Cerebellar cortex (tissue), 1 donor: ENCODE results near the gene EPN1.

Source experiments
- DNase-seq: peaks from one replicate; pipeline ENCODE4 v3.0.0-alpha.2; 2015; ENCODE audit warnings: low spot score

Gene EPN1

DNA sequence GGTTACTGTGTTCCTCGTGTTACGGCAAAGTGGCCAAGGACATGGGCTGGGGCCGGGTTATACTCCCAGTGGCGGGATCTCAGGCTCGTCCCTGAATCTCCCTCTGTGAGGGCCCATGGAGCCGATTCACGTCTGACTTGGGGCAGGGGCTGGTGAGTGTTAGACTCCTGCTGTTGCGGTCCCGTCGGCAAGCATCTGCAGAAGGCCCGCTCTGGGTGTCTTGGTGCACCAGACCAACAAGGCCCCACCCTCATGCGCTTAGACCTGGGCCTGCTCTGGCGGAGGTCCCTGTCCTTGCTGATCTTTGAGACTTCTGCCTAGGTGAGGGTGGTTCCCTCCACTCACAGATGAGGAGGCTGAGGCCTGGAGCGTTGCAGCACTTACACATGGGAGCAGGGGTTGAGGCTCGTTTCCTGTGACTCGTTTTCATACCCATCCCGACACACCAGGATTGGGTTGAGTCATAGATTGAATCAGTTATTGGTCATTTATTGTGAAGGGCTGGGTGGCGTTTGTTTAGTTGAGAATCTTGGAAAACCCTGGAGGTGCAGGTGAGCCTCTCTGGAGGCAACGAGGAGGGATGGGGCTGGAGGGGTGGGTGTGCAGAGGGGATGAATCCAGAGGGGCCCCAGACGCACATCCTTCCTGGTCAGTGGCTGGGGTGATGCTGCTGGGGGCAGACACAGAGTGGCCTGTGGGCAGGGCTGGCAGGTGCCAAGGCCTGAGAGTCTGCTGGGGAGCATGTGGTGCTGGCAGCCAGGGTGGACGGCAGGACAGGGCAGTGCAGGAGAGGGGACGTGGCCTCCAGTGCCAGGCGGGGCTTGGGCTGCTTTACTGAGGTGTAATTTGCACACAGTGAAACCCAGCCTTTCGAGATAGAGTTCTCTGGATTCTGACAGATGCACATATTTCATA is 4.6 kb downstream of the EPN1 start:
- no peak for DNase-seq

DNA sequence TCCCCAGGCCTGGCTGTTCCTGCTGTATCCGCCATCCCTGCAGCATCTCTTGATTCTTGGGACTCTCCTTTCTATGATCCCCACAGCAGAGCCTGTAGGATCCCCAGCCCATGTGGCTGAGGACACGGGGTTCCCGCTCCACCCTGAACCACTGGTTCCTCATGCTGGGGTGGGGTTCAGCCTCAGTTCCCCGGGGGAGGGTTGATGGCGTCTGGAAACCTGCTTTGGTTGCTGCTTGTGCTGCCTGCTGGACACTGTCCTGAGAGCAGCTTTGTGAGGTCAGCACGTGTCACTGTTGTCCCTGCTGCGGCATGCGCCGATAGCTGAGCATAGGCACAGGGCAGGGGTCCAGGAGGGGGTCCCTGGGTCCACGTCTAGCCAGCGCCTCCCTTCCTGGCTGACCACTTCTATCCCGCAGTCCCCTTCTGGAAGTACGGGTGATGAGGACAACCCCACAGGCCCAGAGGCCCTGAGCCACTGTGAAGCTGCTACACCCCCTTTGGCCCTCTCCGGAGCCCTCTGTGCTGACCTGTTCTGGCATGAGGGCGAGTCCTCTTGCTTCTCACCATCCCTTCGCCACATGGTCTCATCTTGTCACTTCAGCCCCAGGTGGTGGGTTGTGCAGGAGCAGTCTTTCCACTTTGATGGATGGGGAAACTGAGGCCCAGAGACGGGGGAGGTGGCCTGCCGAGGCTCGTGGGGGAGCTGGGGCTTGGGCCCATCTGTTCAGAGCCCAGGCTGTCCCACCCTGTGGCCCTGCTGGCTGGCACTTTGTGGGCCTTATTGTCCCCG is 5.5 kb downstream of the EPN1 start:
- DNase-seq, result no peak

DNA sequence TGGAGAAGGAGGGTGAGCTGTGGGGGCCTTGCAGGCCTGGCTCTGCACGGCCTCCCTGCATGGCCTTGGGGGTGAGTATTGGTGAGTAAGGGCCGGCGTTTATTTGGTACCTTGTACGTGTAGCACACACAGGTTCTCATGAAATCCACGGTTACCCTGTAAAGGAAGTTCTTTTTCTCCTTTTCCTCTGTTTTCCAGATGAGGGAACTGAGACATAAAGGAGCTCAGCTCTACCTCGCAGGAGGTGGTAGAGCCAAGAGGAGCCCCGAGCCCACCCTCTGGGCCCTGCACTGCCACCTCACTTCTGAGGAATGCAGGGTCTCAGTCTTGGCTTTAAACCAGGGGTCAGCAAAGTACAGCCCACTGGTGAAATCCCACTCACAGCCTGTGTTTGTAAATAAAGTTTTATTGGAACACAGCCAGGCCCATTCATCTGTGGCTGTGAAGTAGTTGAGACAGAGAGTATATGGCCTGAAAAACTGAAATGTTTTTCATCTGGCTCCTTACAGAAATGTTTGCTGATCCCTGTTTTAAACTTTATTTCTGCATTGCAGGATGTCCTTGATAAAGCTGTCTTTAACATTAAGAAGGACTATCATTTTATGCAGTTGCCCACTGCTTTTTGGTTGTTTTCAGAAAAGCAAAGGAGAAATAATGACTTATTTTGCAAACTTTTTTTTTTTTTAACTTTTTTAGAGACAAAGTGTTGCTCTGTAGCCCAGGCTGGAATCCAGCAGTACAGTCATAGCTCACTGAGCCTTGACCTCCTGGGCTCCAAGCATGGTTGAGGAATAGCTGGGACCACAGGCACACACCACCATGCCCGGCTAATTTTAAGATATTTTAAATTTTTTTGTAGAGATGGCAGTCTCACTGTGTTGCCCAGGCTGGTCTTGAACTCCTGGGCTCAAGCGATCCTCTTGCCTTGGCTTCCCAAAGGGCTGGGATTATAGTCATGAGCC is 6.4 kb downstream of the EPN1 start:
- DNase-seq, result no peak

GRCh38 chr19:55683449-55684261 is 8.6 kb downstream of the EPN1 start:
- DNase-seq, result no peak

DNA sequence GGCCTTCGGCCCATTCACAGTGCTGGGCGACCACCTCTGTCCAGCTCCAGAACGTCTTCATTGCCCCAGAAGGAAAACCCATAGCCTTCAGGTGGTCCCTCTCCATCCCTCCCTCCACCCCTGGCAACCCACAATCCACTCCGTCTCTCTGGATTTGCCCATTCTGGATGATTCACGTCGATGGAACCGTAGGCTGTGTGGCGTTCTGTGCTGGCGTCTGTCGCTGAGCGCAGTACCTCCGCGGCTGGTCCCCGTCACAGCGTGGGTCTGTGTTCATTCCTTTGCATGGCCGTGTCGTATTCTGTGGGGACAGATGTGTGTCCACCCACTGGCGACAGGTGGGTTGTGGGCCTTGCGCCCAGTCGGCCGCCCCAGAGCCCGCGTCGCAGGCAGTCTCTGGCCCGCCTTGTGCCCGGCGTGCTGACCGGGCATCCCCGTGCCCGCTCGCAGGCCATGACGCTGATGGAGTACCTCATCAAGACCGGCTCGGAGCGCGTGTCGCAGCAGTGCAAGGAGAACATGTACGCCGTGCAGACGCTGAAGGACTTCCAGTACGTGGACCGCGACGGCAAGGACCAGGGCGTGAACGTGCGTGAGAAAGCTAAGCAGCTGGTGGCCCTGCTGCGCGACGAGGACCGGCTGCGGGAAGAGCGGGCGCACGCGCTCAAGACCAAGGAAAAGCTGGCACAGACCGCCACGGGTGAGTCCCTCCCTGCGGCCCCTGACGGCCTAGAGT is 10.1 kb downstream of the EPN1 start:
- DNase-seq, result no peak

DNA sequence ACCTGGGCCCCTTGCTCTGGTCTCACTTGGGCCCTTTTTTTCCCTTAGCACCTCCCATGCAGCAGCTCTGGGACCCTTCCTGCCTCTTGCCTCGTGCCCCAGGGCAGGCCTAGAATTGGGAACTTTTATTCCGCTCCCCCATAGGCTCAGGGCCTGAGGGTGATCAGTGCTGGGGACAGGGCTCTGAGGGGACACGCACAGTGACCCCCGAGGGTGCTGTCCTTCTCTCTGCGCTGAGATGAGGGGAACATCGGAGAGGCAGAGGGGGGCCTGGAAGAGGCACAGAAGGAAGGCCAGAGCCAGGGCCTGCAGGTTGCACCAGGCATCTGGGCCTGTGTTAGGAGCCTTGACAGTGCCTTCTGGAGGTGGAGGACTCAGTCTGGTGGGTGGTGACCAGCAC is 10.8 kb downstream of the EPN1 start:
- DNase-seq, result no peak

GRCh38 chr19:55686311-55687050 is 11.5 kb downstream of the EPN1 start:
- no peak for DNase-seq

DNA sequence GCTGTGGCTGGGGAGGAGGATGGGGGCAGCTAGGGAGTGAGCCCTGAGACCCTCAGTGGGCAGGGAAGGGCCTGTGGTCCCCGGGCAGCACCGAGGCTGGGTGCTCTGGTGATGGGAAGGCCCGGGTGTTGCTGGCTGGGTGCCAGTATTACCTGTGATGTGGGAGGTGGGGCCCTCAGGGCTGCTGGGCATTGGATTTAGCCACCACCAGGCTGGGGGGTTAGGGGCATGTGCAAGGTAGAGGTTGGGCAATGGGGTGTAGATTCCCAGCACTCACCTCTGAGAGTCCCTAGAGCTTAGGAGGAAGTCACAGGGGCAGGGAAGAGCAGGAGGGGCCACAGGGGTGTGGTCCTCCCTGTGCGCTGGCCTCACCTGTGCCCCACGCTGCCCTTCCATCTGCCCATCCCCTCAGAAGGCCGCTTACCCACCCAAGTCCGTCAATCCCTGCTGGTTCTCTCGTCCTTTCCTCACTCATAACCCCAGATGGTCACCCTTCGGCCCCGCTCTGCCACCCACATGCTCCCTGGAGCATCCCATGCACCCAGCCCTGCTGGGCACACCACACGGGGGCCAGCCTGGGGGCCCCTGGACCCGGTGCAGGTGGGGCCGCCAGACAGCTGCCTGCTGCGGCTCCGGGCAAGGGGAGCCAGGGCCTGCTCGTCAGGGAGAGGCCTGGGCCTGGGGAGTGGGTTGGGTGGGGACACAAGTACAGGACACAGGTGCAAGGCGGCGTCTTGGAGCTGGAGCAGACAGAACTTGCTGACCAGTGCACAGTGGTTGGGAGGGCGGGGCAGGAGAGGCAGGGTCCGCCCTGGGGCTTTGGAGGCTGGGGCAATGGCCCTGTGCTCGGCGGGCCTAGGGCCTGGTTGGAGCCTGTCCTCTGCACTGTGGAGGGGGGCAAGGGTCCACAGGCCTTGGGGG is 12.5 kb downstream of the EPN1 start:
- no peak for DNase-seq

GRCh38 chr19:55688422-55689218 is 13.6 kb downstream of the EPN1 start:
- DNase-seq, result no peak

- no peak for DNase-seq
These were observed 14.5 kb downstream of the EPN1 start for GRCh38 chr19:55689411-55690108.

DNA sequence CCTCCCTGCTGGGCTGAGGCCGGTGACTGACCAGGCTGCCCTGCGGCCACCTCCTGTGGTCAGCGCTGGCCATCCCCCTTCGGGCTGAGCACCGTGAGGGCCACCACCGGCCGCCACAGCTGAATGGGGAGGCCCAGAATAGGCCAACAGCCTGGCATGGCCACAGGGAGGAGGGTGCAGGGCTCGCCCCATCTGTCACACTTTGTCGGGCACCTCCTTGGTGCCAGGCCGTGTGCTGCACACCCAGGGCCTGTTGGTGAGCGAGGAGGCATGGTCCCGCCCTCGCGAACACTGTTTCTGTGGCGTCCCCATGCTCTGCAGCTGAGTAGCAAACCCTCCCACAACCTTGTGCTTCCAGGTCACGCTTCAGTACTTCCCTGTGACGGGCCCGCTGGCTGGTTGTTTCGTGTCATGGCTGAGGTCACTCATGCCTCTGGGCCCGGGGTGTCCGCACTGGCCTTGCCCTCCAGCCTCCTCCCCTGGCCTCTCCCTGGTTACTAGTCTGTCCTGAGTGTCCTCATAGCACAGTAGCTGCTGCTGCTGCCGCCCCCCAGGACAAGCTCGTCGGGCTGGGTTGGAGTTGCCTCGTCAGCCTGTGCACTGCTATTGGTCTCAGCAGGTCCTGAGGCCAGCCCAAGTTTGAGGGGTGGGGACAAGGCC is 15.2 kb downstream of the EPN1 start:
- no peak for DNase-seq

DNA sequence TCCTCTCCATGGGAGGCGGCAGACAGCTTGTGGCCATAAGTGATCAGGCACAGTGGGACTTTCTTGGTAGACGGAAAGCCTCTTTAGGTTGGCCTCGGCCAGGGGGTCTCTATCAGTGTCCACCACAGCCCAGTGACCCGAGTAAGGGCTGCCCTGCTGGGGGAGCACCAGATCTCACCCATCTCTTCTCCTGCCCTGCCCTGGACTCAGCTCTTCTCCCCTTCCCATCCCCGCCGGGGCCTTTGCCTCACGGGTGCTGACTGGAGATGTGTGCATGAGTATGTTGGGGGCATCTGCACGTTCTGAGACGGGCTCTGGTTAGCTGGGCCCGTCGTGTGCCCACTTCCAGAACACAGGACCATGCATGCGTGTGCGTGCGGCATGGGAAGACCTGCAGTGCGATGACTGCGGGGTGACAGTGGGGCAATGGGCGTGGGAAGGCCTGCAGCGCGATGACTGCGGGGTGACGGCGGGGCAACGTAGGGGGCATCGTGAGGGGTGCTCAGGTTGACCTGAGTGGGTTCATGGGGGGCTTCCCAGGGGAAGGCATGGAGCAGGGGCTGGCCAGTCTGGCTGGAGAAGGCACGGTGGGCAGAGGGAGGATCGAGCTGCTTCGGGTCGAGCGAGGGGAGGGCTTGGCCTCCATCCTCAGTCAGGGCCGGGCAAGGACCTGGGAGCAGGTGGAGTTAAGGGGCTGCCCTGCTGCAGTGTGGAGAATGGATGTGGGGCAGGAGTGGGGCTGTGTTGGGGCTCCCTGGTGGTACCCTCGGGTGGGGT is 15.9 kb downstream of the EPN1 start:
- no peak for DNase-seq

GRCh38 chr19:55691561-55692481 is 16.8 kb downstream of the EPN1 start:
- DNase-seq, result no peak

GRCh38 chr19:55692681-55693081 is 17.7 kb downstream of the EPN1 start:
- DNase-seq, result no peak
